ENCODE data around the gene SHROOM3.
A peak's percentile ranks its signal among the peaks of the same experiment; 100 is the strongest.

The SHROOM3 gene

DNA sequence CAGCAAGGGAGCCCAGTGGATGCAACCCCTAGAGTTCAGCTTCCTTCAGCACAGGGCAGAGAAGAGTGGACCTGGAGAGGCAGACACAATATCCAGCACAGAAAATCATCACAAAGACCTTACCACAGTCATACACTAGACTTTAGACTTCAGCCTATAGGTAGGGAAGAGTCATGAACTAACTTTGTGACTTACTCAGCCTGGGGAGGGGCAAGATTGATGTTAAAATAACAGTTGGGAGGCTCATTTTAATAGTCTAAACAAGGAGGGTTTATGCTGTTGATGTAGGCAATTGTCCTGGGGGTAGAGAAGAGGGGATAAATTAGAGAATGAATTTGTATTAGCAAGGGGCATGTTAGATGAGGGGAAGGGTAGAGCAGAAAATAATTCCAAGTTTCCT, 338.7 kb downstream of the SHROOM3 start:
- no peak overlapping the region for H3K4me3 ChIP-seq (ENCODE audit: low read depth, low read length)
- TF ChIP-seq, protein P1, sequence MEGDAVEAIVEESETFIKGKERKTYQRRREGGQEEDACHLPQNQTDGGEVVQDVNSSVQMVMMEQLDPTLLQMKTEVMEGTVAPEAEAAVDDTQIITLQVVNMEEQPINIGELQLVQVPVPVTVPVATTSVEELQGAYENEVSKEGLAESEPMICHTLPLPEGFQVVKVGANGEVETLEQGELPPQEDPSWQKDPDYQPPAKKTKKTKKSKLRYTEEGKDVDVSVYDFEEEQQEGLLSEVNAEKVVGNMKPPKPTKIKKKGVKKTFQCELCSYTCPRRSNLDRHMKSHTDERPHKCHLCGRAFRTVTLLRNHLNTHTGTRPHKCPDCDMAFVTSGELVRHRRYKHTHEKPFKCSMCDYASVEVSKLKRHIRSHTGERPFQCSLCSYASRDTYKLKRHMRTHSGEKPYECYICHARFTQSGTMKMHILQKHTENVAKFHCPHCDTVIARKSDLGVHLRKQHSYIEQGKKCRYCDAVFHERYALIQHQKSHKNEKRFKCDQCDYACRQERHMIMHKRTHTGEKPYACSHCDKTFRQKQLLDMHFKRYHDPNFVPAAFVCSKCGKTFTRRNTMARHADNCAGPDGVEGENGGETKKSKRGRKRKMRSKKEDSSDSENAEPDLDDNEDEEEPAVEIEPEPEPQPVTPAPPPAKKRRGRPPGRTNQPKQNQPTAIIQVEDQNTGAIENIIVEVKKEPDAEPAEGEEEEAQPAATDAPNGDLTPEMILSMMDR (conservative IDR thresholded peaks at IDR 0.05; ENCODE audit: low read depth, low read length): no peak
- no peak for DNase-seq (ENCODE audit: low read depth)

GRCh38 chr4:76779740-76780459, 344.9 kb downstream of the SHROOM3 start:
- no peak overlapping the region for H3K4me3 ChIP-seq (ENCODE audit: low read depth, low read length)
- peak; percentile 78 for DNase-seq (ENCODE audit: low read depth)
- TF ChIP-seq, protein P1 (conservative IDR thresholded peaks at IDR 0.05; ENCODE audit: low read depth, low read length): no peak

- TF ChIP-seq, protein P1 (conservative IDR thresholded peaks at IDR 0.05; ENCODE audit: low read depth, low read length): no peak
- H3K4me3 ChIP-seq (ENCODE audit: low read depth, low read length): no peak overlapping the region
Observed at GRCh38 chr4:76780781-76781697, 346.0 kb downstream of the SHROOM3 start.

DNA sequence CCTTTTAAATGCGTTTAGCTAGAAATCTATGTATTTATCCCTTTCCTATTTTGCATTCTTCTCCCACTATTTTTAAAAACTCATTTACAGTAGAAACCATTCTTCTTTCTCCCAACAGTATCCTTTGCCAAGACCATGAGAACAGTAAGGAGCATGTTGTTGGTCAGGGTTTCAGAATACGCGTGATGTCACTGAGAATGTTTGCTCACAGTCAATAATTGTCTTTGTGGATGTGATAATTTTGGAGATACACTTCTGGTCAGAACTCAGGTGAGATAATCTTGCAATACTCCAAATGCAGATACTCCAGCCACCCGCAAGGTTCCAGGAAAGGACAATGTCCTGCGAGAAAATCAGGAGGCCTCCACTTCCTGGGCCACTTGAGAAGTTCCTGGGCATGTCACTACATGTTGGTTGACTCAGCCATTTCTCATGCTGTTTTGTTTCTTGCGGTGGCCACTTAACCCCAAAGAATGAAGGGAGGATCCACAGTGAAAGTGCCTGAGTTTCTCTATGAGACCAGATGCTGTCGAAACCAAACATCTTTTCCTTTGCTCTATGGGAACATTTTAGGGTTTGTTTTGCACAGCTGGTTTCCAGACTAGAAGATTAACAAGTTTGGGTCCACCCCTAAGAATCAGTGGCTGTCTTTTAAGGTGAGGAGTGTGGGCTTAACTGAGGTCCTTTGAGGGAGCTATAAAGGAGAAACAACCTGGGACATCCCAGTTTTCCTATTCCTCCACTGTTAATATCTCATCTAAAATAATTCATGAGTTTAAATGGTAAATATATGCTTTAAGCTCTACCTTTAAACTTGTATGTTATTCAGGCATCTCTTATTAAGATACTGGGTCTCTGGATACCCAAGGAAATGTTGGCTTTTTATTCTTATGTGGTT, 346.9 kb downstream of the SHROOM3 start:
- H3K4me3 ChIP-seq (ENCODE audit: low read depth, low read length): no peak overlapping the region
- peak; percentile 97 for DNase-seq (ENCODE audit: low read depth)
- TF ChIP-seq, protein P1 (conservative IDR thresholded peaks at IDR 0.05; ENCODE audit: low read depth, low read length): no peak

More at GRCh38 chr4:76780781-76781697, 346.0 kb downstream of the SHROOM3 start:
- peak; percentile 36 for DNase-seq (ENCODE audit: low read depth)

GRCh38 chr4:76782837-76783236, 347.8 kb downstream of the SHROOM3 start:
- H3K4me3 ChIP-seq (ENCODE audit: low read depth, low read length): no peak overlapping the region
- TF ChIP-seq, protein P1 (conservative IDR thresholded peaks at IDR 0.05; ENCODE audit: low read depth, low read length): no peak
- peak; percentile 93 for DNase-seq (ENCODE audit: low read depth)

- no peak overlapping the region for H3K4me3 ChIP-seq (ENCODE audit: low read depth, low read length)
- TF ChIP-seq, protein P1 (conservative IDR thresholded peaks at IDR 0.05; ENCODE audit: low read depth, low read length): no peak
- DNase-seq (ENCODE audit: low read depth): peak; percentile 39
Observed at GRCh38 chr4:76783836-76784235, 348.8 kb downstream of the SHROOM3 start.
